TTC549 (cell line): Measurements from ENCODE around the gene WNT9A.

ENCODE experiments used
- FAIRE-seq: peaks from 2 replicates; lab custom pipeline; 2012; peaks lifted over from hg19 to GRCh38; lab: Jason Lieb, UNC

WNT9A gene

GRCh38 chr1:227924168-227924832, 23.4 kb downstream of the WNT9A start:
- no peak for FAIRE-seq

- FAIRE-seq: no peak
These were observed 24.2 kb downstream of the WNT9A start for GRCh38 chr1:227923353-227924167.

- FAIRE-seq: no peak
These were observed 25.0 kb downstream of the WNT9A start for GRCh38 chr1:227922501-227923352.

GRCh38 chr1:227921461-227922185, 26.1 kb downstream of the WNT9A start:
- FAIRE-seq: no peak

- FAIRE-seq: no peak
These were observed 26.8 kb downstream of the WNT9A start for GRCh38 chr1:227920896-227921295.

GRCh38 chr1:227920426-227920825, 27.3 kb downstream of the WNT9A start:
- no peak for FAIRE-seq

GRCh38 chr1:227919906-227920305, 27.8 kb downstream of the WNT9A start:
- FAIRE-seq: no peak

GRCh38 chr1:227918736-227919135, 29.0 kb downstream of the WNT9A start:
- no peak for FAIRE-seq

- FAIRE-seq: no peak
These were observed 29.5 kb downstream of the WNT9A start for GRCh38 chr1:227918083-227918700.

GRCh38 chr1:227917081-227917950, 30.4 kb downstream of the WNT9A start:
- no peak for FAIRE-seq

- FAIRE-seq: no peak
These were observed 31.1 kb downstream of the WNT9A start for GRCh38 chr1:227916655-227917054.

GRCh38 chr1:227915564-227916553, 31.9 kb downstream of the WNT9A start:
- no peak for FAIRE-seq

- FAIRE-seq: no peak
These were observed 32.8 kb downstream of the WNT9A start for GRCh38 chr1:227914801-227915563.

GRCh38 chr1:227913764-227914721, 33.7 kb downstream of the WNT9A start:
- FAIRE-seq: no peak

GRCh38 chr1:227913396-227913763, 34.4 kb downstream of the WNT9A start:
- no peak for FAIRE-seq

- no peak for FAIRE-seq
These were observed 34.9 kb downstream of the WNT9A start for GRCh38 chr1:227912866-227913265.

GRCh38 chr1:227911376-227911775, 36.4 kb downstream of the WNT9A start:
- no peak for FAIRE-seq
